Neural crest cell (in vitro differentiated cells): ENCODE measurements around the gene SGMS1. TPM values are rescaled to one million over a fixed set of nuclear protein-coding genes. Genes with fewer than 3 reads are reported as not detected.
A peak's percentile ranks its signal among the peaks of the same experiment; 100 is the strongest.

Experiments used
- DNase-seq: peaks from one replicate; pipeline ENCODE4 v3.0.0; 2021; ENCODE audit warnings: low read depth, mixed read lengths, low spot score
- H3K27ac Mint-ChIP-seq: one replicate; pipeline ENCODE4 v1.8.0; 2021; ENCODE audit warnings: mild to moderate bottlenecking, mixed read lengths; ENCODE audit not compliant: unreplicated experiment
- H3K27me3 Mint-ChIP-seq: 2 replicates; pipeline ENCODE4 v1.8.0; 2021; ENCODE audit warnings: low read depth, mild to moderate bottlenecking, mixed read lengths
- H3K36me3 Mint-ChIP-seq: 2 replicates; pipeline ENCODE4 v1.8.0; 2021; ENCODE audit warnings: low read depth, mild to moderate bottlenecking, mixed read lengths
- H3K4me1 Mint-ChIP-seq: 2 replicates; pipeline ENCODE4 v1.8.0; 2021; ENCODE audit warnings: mixed read lengths
- H3K4me3 Mint-ChIP-seq: one replicate; pipeline ENCODE4 v1.8.0; 2021; ENCODE audit warnings: mild to moderate bottlenecking, mixed read lengths
- H3K9me3 Mint-ChIP-seq: 2 replicates; pipeline ENCODE4 v1.8.0; 2021; ENCODE audit warnings: mixed read lengths
- total RNA-seq: library from RNA; stranded (reverse); gene quantifications from 2 replicates; pipeline ENCODE4 v1.2.1, GENCODE V29; 2021
- TF ChIP-seq, protein P1 (sequence below): fragments of 200-600 bp; sonication (generic); conservative IDR thresholded peaks from 2 replicates; pipeline ENCODE4 v1.5.0; 2021; ENCODE audit warnings: antibody characterized with exemption, mild to moderate bottlenecking

SGMS1 gene
- total RNA-seq, 1 donor from 2014 or later: 14.4 TPM

- H3K4me1 Mint-ChIP-seq: no peaks in the 10 kb centered on the region
- no peak overlapping the region for H3K27ac Mint-ChIP-seq
- TF ChIP-seq, protein P1, sequence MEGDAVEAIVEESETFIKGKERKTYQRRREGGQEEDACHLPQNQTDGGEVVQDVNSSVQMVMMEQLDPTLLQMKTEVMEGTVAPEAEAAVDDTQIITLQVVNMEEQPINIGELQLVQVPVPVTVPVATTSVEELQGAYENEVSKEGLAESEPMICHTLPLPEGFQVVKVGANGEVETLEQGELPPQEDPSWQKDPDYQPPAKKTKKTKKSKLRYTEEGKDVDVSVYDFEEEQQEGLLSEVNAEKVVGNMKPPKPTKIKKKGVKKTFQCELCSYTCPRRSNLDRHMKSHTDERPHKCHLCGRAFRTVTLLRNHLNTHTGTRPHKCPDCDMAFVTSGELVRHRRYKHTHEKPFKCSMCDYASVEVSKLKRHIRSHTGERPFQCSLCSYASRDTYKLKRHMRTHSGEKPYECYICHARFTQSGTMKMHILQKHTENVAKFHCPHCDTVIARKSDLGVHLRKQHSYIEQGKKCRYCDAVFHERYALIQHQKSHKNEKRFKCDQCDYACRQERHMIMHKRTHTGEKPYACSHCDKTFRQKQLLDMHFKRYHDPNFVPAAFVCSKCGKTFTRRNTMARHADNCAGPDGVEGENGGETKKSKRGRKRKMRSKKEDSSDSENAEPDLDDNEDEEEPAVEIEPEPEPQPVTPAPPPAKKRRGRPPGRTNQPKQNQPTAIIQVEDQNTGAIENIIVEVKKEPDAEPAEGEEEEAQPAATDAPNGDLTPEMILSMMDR: no peak
- no peak overlapping the region for H3K4me3 Mint-ChIP-seq
- H3K9me3 Mint-ChIP-seq: no peaks in the 10 kb centered on the region
- H3K27me3 Mint-ChIP-seq: no peaks in the 10 kb centered on the region
- DNase-seq: no peak
- peaks cover 4% of the 10 kb centered on the region for H3K36me3 Mint-ChIP-seq
Measured at GRCh38 chr10:50312464-50313437, 311.0 kb downstream of the SGMS1 start.

GRCh38 chr10:50310560-50311174, 313.1 kb downstream of the SGMS1 start:
- Mint-ChIP-seq H3K36me3 (peaks cover 4% of the 10 kb centered on the region), H3K4me1 (no peaks in the 10 kb centered on the region), H3K27me3 (no peaks in the 10 kb centered on the region), H3K27ac (no peak overlapping the region), H3K4me3 (no peak overlapping the region), H3K9me3 (no peaks in the 10 kb centered on the region)
- peak; percentile 4 for DNase-seq
- TF ChIP-seq, protein P1: peak; percentile 54

GRCh38 chr10:50309342-50309741, 314.4 kb downstream of the SGMS1 start:
- Mint-ChIP-seq H3K9me3 (no peaks in the 10 kb centered on the region), H3K36me3 (peaks cover 4% of the 10 kb centered on the region), H3K4me1 (no peaks in the 10 kb centered on the region), H3K27me3 (no peaks in the 10 kb centered on the region), H3K27ac (no peak overlapping the region), H3K4me3 (no peak overlapping the region)
- DNase-seq: no peak
- TF ChIP-seq, protein P1: no peak

DNA sequence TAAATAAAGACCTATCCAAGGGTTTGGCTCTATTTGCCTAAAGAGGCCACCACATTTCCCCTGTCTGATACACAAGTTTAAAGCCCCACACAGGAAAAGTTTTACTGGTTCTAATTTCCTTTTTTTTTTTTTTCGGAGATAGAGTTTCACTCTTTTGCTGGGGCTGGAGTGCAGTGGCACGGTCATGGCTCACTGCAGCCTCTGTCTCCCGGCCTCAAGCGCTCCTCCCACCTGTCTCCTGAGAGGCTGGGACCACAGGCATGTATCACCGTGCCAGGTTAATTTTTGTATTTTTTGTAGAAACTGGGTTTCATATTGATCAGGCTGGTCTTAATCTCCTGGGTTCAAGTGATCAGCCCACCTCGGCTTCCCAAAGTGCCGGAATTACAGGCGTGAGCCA, 319.1 kb downstream of the SGMS1 start:
- TF ChIP-seq, protein P1: no peak
- no peaks in the 10 kb centered on the region for H3K9me3 Mint-ChIP-seq
- no peak overlapping the region for H3K27ac Mint-ChIP-seq
- no peak for DNase-seq
- no peaks in the 10 kb centered on the region for H3K4me1 Mint-ChIP-seq
- no peak overlapping the region for H3K4me3 Mint-ChIP-seq
- no peaks in the 10 kb centered on the region for H3K27me3 Mint-ChIP-seq
- H3K36me3 Mint-ChIP-seq: peaks cover 3% of the 10 kb centered on the region

- H3K4me3 Mint-ChIP-seq: no peak overlapping the region
- H3K9me3 Mint-ChIP-seq: peaks cover 8% of the 10 kb centered on the region
- no peaks in the 10 kb centered on the region for H3K27me3 Mint-ChIP-seq
- TF ChIP-seq, protein P1: no peak
- H3K36me3 Mint-ChIP-seq: peaks cover 8% of the 10 kb centered on the region
- no peak overlapping the region for H3K27ac Mint-ChIP-seq
- no peak for DNase-seq
- no peaks in the 10 kb centered on the region for H3K4me1 Mint-ChIP-seq
Measured at GRCh38 chr10:50299948-50300669, 323.6 kb downstream of the SGMS1 start.
